GM19395 (cell line): ENCODE results near the gene SUSD5.

Experiments
- ATAC-seq: cut with Tn5 transposase; IDR thresholded peaks from one replicate; pipeline ENCODE4 v1.9.1; 2021; ENCODE audit warnings: mild to moderate bottlenecking, moderate library complexity; ENCODE audit not compliant: unreplicated experiment

SUSD5 gene

DNA sequence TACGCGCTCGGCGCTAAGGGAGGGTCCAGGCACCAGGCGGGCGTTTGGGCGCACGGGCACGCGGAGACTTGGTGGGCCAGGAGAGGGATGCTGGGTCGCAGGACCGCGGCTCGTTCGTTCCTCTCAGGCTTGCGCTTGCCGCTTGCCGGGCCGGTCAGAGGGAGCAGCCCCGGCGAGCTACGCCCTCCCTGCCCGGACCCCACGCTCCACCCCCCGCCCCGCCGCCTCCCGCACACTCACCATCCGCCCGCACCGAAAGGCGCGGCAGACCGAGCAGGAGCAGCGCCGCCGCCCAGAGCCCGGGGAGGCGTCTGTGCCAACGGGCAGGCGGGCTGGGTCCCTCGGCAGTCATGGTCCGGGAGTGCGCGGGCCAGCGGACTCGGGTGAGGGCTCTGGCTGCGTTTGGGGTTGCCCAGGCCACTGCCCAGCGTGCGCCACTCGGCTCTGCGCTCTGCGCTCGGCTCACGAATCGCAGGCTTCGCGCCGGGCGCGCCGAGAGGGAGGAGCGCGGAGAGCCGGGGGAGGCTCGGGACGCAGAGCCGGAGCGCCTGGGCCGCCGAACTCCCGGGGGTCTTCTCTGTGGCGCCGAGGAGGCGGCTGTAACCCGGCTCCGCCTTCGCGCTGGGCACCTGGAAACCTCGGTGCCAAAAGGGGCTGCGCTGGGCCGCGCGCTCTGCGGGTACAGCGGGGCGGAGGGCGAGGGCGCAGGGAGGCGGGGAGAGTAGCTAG, at the start of gene SUSD5:
SUSD5 (minus strand) TSS at position 365 of the 729 bp plus-strand sequence; CDS start at position 352, 13 bp downstream.
- ATAC-seq = no peak

DNA sequence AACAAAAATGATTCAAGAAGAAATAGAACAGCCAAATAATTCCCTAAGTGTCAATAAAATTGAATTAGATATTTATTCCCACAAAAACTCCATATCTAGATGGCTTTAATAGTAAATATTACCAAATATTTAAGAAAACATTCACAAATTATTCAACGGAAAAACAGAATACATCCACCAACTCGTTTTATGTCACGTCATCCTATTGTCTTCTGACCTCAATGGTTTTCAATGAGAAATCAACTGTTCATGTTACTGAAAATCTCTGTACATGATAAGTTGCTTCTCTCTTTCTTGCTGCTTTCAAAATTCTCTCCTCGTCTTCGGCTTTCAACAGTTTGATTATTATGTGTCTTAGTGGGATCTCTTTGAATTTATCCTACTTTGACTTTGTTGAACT, 41.5 kb upstream of the SUSD5 start:
- no peak for ATAC-seq

DNA sequence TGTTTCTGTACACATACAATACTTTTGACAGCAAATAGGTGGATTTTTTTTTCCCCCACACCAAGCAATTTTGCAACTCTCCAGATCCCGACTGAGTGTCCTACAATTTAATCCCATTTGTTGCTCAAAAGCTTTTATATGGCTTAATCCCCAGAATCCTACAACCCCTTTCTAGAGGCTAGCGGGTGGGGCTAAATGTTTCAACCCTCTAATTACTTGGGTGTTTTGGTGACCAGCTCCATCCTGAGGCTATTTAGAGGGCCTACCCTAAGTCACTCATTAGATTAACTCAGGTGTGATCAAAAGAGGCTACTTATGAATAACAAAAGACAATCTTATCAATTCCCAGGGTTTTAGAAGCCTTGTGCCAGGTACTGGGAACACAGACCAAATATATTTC, 37.6 kb upstream of the SUSD5 start:
- no peak for ATAC-seq

DNA sequence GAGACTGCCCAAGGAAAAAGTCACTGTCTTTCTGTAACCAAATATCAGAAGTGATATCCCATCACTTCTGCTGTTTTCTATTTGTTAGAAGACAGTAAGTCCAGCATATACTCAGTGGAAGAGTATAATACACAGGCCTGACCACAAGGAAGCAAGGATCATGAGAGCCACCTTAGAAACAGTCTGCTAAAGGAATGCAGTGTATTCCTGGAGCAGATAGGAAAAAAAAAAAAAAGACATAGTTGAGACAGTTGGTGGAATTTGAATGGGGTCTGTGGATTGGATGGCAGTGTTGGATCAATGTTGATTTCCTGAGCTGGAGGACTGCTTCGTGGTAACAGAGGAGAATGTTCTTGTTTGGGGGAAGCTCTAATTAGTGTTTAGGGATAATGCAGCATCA, 32.1 kb upstream of the SUSD5 start:
- ATAC-seq = no peak

DNA sequence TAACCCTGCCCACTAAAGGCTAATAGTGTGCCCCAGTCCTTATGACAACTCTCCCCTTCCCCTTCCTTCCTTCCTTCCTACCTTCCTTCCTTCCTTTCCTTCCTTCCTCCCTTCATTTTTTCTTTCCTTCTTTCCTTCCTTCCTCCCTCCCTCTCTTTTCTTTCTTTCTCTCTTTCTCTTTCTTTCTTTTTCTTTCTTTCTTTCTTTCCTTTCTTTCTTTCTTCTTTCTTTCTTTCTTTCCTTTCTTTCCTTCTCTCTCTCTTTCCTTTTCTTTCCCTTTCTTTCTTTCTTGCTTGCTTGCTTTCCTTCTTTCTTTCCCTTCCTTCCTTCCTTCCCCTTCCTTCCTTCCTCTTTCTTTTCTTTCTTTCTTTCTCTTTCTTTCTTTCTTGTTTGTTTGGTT, 28.2 kb upstream of the SUSD5 start:
- no peak for ATAC-seq

DNA sequence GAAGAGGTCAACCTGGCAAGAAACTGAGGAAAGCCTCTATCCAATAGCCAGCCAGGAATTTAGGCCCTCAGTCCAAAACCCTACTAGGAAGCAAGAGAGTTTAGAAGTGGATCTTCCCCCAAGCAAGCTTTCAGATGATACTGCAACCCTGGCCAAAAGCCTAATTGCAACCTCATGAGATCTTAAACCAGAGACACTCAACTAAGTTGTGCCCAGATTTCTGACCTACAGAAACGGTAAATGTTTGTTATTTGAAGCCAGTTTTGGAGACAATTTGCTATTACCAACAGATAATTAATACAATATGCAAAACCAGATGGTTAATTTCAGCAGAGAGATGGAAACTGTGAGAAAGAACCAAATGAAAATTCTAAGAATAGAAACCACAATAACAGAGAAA, 21.7 kb upstream of the SUSD5 start:
- no peak for ATAC-seq

DNA sequence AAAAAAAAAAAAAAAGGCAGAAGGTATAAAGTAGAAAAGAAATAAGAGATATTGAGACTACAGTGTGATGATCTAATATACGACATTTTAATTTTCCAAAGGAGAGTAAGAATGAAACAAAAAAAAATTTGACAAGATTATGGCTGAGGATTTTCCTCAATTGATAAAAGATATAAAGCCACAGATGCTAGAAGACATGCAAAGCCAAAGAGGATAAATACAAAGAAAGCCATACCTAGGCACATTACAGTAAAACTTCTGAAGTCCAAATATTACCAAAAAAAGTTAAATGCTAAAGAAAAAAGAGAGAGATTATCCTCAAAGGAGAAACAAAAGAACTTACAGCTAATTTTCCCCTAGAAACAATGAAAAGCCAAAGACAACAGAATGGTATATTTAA, 20.3 kb upstream of the SUSD5 start:
- ATAC-seq = no peak

DNA sequence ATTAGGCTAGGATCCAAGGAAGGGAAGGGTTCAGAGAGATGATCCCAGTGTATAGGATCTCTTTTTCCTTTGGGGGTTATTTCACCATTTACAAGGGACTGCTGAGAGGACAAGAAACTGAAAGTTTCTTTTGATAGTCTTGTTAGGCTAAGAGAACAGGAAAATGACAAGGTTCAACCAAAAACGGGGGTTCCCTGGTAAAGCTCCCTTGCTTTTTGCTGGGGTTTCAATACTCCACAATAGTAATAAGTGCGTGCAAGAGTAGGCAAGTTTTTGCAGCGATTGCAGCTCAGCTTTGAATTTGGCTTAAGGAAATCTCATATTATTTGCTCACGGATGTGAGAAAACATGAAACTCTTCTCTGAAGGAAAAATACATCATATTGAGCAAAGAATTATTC, 18.8 kb upstream of the SUSD5 start:
- no peak for ATAC-seq

DNA sequence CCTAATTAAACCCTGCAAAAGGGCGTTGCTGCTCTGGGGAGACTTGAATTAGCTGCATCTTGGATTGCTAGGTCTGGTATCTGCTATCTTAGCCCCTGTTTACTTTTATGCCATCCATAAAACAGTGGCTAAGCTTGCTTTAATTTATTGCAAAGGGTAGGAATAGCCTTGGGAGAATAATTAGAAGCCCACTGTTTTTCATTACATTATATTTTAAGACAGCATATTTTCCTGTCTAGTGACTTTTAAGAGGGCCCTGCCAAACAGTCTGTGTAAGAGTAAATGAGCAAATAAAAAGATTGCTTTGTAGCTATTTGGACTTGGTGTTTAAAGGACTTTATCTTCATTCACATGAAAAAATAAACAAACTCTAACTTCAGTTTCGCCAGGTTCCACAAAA, 17.4 kb upstream of the SUSD5 start:
- no peak for ATAC-seq

DNA sequence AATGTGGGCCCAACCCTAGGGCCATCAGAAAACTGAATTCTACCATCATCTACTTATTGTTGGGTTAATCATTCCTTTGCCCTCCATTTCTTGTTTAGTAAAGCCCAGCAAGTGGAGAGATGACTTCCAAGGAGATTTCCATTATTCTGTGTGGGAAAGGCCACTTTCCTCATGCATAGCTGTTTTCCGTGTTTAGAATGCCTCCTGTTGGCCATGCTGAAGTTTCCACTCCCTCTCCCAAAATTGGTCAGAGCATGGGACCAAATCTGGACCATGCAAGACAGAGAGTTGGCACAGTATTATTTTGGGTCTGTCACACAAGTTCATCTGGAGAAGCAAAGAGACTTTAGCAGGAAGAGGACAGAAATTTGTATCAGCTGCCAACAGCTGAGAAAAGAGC, 15.3 kb upstream of the SUSD5 start:
- ATAC-seq = no peak

DNA sequence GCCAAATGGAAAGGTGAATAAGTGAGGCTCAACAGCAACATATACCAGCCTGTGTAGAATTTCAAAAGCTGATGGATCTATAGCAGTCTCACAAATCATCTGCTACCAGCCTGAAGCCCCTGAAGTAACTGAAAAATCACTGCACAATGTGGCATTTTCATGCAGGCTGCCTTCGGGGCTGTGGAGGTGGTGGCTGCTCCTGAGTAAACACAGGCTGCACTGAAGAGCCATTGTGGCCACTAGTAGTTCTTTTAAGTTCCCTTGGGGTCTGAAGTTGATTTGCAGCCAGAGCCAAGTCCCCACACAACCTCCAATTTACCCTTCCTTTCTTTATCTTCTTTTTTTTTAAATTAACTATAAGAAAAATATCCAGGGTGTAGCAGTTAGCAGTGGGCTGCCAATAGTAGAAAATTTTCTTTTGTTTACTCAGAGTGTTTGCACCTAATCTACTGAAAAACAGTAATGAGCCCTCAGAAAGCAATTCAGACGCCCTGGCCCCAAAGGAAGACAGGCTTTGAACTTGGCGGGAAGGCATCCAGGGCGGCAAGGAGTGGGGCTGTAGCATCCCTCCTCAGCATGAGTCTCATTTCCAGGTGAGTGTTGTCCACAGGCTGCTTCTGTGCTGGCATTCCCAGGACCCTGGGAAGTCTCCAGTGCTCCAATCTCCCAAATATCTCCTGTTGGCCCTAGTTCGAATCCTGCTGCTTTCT, 13.3 kb upstream of the SUSD5 start:
- no peak for ATAC-seq

DNA sequence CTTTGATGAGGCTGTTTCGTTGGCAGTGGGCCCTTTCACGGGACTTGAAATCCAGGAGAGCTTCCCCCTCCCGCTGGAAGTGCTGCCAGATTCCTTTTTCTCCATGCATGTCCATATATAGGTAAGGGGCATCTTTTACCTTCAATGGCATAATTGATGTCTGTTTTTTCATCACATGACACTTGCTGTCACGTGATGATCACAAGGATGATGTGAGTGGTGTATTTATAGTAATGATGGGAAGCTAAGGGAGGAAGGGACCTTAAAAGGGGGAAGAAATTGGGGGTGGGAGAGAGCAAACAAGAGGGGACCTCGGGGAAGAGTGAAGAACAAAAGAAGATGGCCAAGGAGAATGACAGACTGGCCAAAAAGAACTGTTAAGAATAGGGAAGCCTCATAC, 11.3 kb upstream of the SUSD5 start:
- no peak for ATAC-seq

DNA sequence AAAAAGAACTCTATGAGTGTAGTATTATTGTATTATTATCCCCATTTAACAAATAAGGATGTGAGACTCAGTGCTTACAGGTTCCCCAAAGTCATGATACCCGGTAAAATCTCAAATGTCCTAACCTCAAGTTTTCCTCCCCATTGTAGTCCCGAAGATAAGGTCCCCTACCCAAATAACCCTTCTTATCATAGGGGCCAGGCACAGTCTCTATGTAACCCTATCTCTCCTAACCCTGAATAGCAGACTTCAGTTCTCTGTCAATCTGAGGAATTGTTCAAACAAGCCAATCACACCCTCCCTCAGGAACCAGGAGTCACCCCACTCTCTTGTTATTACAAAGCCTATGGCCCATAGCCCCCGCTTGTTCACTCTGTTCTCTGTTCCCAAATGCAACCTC, 10.5 kb upstream of the SUSD5 start:
- ATAC-seq = no peak

DNA sequence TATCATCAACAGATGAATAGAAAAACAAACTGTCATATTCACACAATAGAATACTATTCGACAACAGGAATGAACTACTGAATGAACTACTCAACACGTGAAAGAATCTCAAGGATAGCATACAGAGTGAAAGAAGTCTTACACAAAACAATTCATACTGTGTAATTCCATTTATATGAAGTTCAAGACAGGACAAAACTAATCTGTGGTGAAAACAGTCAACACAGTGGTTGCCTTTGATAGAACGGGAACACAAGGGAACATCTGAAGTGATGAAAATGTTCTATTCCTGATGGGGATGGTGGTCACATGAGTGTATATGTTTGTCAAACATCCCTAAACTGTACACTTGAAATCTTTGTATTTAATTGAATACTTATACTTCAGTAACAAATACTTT, 2.6 kb upstream of the SUSD5 start:
- ATAC-seq = no peak

DNA sequence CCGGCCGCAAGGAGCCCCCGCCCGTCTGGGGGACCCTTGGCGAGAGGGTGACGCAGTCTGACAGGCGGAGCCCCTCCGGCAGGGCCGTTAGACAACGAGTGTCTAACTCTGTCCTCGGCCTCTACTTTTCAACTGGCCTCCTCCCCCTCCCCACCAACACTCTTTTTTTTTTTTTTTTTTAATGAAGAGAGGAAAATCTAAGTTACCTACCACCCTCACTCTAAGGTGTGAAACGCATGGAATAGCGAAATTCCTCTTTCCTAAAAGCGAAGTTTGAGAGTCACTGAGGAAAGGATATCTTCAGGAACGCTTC, 521 bp upstream of the SUSD5 start:
- no peak for ATAC-seq

DNA sequence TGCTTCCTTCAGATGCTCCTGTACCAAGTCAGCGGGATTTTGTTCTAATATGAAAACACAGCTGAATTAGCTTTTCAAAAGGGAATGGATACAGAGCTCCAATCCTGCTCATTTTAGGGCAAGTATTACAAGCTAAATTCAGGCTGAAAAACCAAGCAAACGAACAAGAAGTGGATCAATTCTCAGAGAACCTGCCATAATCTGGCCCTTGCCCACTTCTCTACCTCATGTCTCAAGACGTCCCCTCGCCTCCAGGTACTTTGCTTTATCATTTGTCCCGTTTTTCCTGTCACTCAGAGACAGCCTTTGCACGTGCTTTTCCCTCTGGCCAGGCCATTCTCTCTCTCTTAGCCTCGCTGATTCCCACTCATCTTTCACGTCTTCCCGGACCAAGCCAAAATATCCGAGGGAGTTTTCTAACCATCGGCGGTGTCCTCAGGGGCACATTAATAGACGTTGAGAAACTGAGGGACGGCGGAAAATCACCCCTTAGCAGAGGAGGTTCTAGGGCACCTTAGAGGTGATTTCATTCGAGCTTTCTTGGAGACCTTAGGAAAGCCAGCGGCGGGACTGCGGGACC, 654 bp downstream of the SUSD5 start:
- ATAC-seq = no peak

DNA sequence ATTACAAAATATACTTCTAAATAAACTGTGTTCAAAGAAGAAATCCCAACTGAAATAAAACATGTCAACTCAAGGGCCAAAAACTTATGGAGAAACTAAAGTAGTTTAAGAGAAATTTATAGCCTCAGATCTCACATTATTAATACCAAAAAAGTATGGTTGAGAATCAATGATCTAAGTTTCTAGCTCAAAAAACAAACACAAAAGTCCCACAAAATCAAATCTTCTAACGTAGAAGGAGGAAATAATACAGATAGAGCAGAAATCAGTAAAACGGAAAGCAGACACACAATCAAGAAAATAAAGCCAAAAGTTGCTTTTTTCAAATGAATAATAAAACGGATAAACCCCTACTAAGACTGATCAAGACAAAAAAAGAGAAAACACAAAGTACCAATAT, 2.9 kb downstream of the SUSD5 start:
- no peak for ATAC-seq

DNA sequence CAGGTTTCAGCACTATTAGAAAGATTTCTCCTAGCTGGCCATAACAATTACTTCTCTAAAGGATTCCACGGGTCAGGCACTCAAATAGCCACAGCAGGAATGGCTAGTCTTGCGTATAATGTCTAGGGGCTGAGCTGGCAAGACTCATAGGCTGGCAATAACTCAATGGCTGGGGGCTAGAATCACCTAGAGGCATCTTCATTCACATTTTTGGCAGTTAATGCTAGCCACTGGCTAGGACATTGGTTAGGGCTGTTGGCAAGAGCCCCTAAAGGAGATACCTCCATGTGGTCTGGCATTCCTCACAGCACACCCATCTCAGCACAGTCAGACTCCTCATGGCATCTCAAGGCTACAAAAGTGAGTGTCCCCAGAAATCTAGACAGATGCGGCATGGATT, 6.2 kb downstream of the SUSD5 start:
- no peak for ATAC-seq

DNA sequence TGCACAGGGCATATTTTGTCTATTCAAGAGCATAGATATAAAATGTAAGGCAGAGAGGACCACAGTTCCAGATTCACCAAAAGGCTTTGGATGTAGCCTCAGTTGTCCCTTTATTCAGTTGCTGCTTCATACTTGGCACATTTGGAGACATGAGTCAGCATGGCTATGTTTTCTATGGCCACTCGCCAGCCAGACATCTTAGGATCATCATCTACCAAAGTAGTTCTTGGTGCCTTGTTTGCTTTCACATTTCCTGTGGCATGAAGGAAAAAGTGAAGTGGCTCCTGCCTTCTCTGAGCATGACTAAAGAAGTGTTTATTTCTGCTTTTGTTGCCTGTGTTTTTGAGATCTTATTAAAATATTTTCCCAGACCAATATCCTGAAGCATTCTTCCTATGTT, 7.2 kb downstream of the SUSD5 start:
- ATAC-seq = no peak

DNA sequence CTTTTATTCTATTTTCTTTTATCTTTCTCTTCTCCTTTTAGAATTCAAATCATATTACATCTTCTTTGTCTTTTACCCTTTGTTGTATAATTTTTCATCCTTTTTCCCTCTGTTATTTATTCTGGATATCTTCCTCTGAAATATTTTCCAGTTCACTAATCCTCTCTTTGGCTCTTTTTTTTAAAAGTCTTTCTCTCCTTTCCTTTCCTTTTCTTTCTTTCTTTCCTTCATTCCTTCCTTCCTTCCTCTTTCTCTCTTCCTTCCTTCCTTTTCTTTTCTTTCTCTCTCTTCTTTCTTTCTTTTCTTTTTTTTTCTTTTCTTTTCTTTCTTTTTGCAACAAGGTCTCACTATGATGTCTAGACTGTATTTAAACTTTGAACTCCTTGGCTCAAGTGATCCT, 9.3 kb downstream of the SUSD5 start:
- ATAC-seq = no peak

DNA sequence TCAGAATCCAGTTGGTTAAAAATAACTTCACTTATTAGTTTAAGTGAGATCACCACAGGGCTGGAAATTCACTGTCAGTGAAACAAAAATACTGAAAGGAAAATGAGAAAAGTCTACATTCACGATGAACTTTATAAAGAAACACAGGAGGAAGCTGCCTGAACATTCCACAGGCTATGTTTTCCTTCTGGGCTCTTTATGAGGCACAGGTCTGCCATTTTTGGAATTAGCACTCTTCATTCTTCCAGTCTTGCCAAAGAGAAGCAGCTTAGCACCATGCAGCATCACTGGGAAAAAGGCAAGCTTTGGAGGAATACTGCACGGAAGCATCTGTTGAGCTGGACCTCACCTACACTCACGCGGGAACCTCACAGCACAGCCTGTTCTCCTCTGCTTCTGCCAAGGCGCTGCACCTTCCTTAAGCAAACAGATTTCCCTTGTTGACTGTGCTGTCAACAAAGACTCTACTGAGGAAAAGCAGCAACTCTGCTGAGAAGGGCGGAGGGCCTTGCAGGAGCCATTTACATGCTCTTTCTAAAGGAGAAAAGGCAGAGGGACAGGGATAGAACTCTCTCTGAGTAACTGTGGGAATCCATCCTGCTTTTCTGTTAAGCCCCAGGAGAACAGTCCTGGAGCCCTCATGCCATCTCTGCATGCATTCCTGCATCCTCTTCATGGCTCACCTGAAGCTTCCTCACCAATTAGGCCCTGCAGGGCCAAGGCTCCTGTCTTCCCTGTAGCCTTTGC, 15.7 kb downstream of the SUSD5 start:
- no peak for ATAC-seq

DNA sequence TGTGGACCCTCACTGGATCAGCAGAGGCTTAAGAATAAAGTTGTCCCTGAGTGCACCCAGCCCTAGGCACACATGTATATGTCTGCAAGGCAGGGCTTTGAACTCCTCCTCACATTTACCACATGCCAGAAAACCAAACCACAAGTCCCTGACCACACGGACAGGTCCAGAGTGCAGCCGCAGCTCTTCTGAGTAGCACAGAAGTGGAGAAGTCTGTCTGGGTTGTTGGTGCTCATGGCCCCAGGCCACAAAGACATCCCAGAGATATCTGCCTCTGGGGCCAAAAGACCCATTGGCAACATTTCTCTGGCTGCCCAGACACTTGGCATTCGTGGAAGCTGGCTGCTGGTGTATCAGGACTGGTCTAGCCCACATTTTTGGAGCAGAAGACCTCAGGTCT, 17.4 kb downstream of the SUSD5 start:
- no peak for ATAC-seq
